GM20431 (cell line): Measurements from ENCODE around the gene HSP90AB1.

ENCODE experiments used
- in situ Hi-C: fragments of 300-500 bp; cut with MseI, MboI; formaldehyde crosslinking; loops from one replicate; pipeline ENCODE4 v1.15.0; 2020; ENCODE audit warnings: low sequenced_read_pairs; ENCODE audit not compliant: unreplicated experiment

The HSP90AB1 gene

GRCh38 chr6:44277763-44278162 lies 30.9 kb downstream of the HSP90AB1 start:
- in situ Hi-C loops: loop anchor here (10.0 kb wide), 1 partner anchor 57 kb away; no protein-coding TSS in a partner anchor

- in situ Hi-C loops: loop anchor here (10.0 kb wide), 1 partner anchor 56 kb away; no protein-coding TSS in a partner anchor
Measured at GRCh38 chr6:44278315-44278714, 31.4 kb downstream of the HSP90AB1 start.

DNA sequence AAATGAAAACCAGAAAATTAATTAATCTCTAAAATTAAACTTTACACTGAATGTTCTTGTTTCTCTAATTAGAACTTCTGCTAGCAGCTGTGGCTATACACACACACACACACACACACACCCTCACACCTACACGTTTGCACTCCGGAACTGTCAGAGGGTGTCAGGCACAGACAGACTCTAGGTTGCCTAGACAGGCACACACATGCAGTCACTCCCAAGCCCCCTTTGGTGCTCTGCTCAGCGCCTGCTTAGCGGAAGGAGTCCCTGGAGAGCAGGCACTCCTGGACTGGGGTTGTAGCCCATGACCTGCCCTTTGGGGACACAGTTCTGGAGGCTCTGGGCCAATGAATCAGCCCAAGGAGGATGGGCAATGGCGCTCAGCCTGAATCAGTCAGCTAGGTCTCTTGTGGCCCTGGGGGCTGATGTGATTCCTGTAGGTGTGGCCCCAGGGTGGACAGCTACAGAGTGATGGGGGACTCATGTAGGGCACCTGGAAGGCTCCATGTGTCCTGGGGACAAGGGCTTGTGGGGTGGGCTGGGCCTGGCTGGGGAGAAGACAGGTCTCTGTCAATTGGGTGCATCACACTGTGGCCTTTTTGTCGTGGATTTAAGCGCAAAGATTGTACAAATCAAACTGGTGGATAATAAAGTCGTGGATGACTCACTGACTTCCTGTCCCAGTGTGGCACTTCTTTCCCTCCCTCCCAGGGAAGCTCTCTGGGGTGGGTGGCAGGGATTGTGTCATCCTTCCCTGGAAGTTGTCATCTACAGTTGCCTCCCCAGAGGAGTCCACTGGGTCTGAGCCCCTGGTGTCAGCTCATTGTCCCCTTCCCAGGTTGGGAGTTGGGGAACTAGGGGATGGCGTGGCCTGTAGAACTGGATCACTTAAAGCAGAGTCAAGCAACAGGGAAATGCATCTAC lies 32.1 kb downstream of the HSP90AB1 start:
- in situ Hi-C loops: loop anchor here (10.0 kb wide), 1 partner anchor 56 kb away; no protein-coding TSS in a partner anchor

- in situ Hi-C loops: no loop called here
Measured at GRCh38 chr6:44284121-44284520, 37.2 kb downstream of the HSP90AB1 start.

GRCh38 chr6:44284867-44285266 lies 38.0 kb downstream of the HSP90AB1 start:
- in situ Hi-C loops: no loop called here

DNA sequence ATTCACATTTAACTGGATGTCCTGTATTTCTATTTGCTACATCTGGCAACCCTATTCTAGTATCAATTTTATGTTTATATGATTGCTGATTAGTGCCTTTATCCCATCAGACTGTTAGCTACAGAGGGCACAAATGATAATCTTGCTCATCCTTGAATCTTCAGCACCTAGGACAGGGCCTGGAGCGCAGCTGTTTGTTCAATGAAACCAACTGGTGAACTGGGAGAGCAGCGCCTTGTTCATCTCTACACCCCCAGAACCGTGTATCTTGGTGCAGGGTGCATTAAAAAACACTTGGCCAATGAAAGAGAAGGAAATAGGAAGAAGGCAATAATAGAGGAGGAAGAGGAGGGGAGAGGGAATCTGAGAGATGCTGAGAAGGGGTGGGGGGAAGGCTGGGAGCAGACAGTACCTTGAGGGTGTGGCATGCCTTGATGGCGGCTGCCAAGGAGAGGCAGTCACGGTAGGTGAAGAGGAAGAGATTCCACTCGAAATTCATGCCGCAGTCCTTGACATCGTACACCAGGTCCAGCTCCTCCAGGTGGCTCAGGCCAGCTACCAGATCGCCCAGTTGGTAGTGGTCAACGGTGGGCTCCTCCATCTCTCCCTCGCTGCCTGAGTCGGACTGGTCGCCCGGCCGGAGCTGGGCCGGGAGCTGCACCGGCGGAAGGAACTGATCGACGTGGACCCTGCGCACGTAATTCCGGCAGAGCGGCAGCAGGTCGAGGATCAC lies 38.8 kb downstream of the HSP90AB1 start:
- in situ Hi-C loops: no loop called here

GRCh38 chr6:44286285-44286565 lies 39.3 kb downstream of the HSP90AB1 start:
- in situ Hi-C loops: no loop called here

DNA sequence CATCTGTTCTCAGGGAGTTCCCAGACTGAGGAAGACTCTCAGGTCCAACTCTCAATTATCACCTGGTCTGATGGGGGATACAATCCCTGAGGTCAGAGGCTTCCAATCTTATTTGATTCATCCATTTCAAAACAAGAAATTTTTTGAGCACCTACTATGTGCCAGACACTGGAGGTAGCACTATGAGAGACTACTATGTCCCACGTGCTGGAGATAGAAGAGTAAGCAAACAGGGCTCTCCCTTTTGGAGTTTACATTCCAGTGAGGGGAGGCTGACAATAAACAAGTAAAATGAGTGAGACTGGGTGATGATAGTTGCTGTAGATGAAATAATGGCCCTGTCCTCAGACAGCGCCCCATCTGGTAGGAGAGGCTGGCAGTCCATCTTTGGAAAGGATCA lies 39.8 kb downstream of the HSP90AB1 start:
- in situ Hi-C loops: no loop called here

DNA sequence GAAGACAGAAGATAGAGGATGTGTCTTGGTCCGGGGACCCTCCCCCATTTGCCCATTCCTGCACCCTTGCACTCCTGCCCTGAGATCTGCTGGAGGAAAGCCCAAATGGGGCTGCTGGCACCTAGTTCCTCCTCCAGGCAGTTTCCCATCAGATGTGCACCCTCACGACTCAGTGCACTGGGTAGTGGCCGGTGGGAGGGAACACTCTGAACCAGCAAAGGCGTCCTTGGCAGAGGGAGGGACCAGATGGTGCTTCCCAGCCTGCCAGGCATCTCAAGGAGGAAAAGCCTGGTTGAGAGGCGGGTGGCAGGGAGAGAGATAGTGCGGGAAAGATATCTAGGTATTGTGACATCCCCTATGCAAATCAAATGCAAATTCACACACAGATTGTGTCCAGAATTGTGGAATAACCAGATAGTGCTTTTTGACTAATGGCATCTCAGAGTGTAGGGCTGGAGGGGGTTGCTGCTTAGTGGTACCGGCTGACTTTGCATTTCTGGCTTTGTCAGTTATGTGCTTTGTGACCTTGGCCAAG lies 42.9 kb downstream of the HSP90AB1 start:
- in situ Hi-C loops: no loop called here

DNA sequence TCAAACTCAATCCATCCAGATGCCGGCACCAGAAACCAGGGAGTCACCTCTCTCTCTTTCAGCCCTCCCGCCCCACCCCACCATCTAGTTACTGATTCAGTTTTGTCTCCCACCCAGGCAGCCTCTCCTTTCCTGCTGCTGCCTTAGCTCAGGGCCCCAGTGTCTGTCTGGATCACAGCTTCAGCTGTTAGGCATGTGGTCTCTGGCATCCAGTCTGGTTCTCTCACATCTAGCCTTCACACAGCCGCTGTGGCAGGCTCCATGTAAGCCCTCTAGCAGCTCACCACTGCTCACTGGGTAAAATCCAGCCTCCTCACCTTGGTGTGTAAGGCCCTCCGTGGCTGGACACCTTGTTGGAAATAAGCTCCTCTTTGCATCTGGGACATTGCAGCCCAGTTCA lies 44.9 kb downstream of the HSP90AB1 start:
- in situ Hi-C loops: no loop called here

GRCh38 chr6:44292661-44293365 lies 45.9 kb downstream of the HSP90AB1 start:
- in situ Hi-C loops: no loop called here

- in situ Hi-C loops: no loop called here
Measured at GRCh38 chr6:44294832-44295791, 48.2 kb downstream of the HSP90AB1 start.

- in situ Hi-C loops: no loop called here
Measured at GRCh38 chr6:44297063-44298038, 50.5 kb downstream of the HSP90AB1 start.

- in situ Hi-C loops: no loop called here
Measured at GRCh38 chr6:44298055-44298803, 51.3 kb downstream of the HSP90AB1 start.

- in situ Hi-C loops: no loop called here
Measured at GRCh38 chr6:44298864-44299263, 52.0 kb downstream of the HSP90AB1 start.

GRCh38 chr6:44300292-44300823 lies 53.5 kb downstream of the HSP90AB1 start:
- in situ Hi-C loops: no loop called here

DNA sequence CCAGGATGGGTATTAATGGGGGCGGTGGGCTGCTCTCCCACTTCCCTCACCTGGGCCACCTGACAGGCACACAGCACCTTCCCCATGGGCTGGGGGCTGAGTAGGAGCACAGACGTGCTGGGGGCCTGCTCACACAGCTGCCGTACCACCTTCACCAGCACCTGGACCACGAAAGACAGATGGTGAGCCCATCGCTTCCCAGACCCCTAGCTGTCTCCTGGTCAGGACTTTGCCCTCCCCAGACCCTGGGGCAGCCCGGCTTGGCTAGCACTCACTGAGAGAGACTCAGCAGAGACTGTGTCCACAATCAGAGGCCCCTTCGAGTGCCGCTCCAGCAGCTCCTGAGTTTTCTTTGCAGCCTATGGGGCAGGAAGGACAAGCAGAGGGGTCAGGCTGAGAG lies 54.2 kb downstream of the HSP90AB1 start:
- in situ Hi-C loops: no loop called here
